Measurements from ENCODE around the gene ASPDH. TPM values are rescaled to one million over a fixed set of nuclear protein-coding genes. Genes with fewer than 3 reads are reported as not detected.

ASPDH gene
- total and polyA plus RNA-seq, 7 experiments from 2014 or later, result not detected

Other genes starting within 250 kb of the ASPDH start
- gene KCNC3, start 184.5 kb downstream of the ASPDH start, total RNA-seq, result 10 to 100 TPM in 1 of 5 experiments, 1 to 10 TPM in 4; 1.9 to 11.1 (median 2.4) TPM
- not detected for gene KCNC3, start 184.5 kb downstream of the ASPDH start, polyA plus RNA-seq
- 1 to 10 TPM in 4 of 5 experiments, under 1 TPM in 1; 0.72 to 8.2 (median 4.5) TPM for gene NAPSA, start 148.3 kb downstream of the ASPDH start, total RNA-seq
- 1 to 10 TPM; 1.2 to 1.6 TPM for gene NAPSA, start 148.3 kb downstream of the ASPDH start, polyA plus RNA-seq
- 100 to 1,000 TPM in 4 of 5 experiments, 10 to 100 TPM in 1; 66.6 to 284 (median 114) TPM for gene NR1H2, start 137.5 kb downstream of the ASPDH start, total RNA-seq
- 100 to 1,000 TPM in 1 of 2 donors, 10 to 100 TPM in 1; 82.7 to 128 TPM for gene NR1H2, start 137.5 kb downstream of the ASPDH start, polyA plus RNA-seq
- gene POLD1, start 129.6 kb downstream of the ASPDH start, total RNA-seq, result 100 to 1,000 TPM in 1 of 5 experiments, 10 to 100 TPM in 4; 26.0 to 110 (median 40.8) TPM
- 10 to 100 TPM; 30.5 to 44.3 TPM for gene POLD1, start 129.6 kb downstream of the ASPDH start, polyA plus RNA-seq
- 1 to 10 TPM in 3 of 5 experiments, under 1 TPM in 2; 0.73 to 7.5 (median 1.5) TPM for gene SPIB, start 95.0 kb downstream of the ASPDH start, total RNA-seq
- under 1 TPM; 0.19 to 0.46 TPM for gene SPIB, start 95.0 kb downstream of the ASPDH start, polyA plus RNA-seq
- under 1 TPM in 2 of 5 experiments, not detected in 3; 0.39 to 0.92 TPM for gene MYBPC2, start 81.0 kb downstream of the ASPDH start, total RNA-seq
- gene MYBPC2, start 81.0 kb downstream of the ASPDH start, polyA plus RNA-seq, result not detected
- 10 to 100 TPM; 75.5 to 95.2 (median 88.1) TPM for gene EMC10, start 37.4 kb downstream of the ASPDH start, total RNA-seq
- gene EMC10, start 37.4 kb downstream of the ASPDH start, polyA plus RNA-seq, result 10 to 100 TPM in 1 of 2 donors, 1 to 10 TPM in 1; 8.7 to 11.0 TPM
- gene GARIN5A, start 37.1 kb downstream of the ASPDH start, total RNA-seq, result under 1 TPM in 4 of 5 experiments, not detected in 1; 0.59 to 0.93 (median 0.68) TPM
- 1 to 10 TPM in 1 of 2 donors, under 1 TPM in 1; 0.77 to 3.1 TPM for gene GARIN5A, start 37.1 kb downstream of the ASPDH start, polyA plus RNA-seq
- gene JOSD2, start 2.7 kb downstream of the ASPDH start, total RNA-seq, result 10 to 100 TPM; 13.0 to 45.9 (median 22.7) TPM
- 10 to 100 TPM; 17.8 to 18.8 TPM for gene JOSD2, start 2.7 kb downstream of the ASPDH start, polyA plus RNA-seq
- not detected for gene LRRC4B, start 54.5 kb upstream of the ASPDH start, total RNA-seq
- gene LRRC4B, start 54.5 kb upstream of the ASPDH start, polyA plus RNA-seq, result not detected
- under 1 TPM in 2 of 5 experiments, not detected in 3; 0.13 TPM for gene SYT3, start 126.0 kb upstream of the ASPDH start, total RNA-seq
- gene SYT3, start 126.0 kb upstream of the ASPDH start, polyA plus RNA-seq, result under 1 TPM; 0.16 to 0.47 TPM
- under 1 TPM in 1 of 5 experiments, not detected in 4; 0.98 TPM for gene C19orf81, start 135.5 kb upstream of the ASPDH start, total RNA-seq
- gene C19orf81, start 135.5 kb upstream of the ASPDH start, polyA plus RNA-seq, result 1 to 10 TPM in 1 of 2 donors, not detected in 1; 1.0 TPM
- under 1 TPM in 2 of 5 experiments, not detected in 3; 0.64 to 0.69 TPM for gene SHANK1, start 205.9 kb upstream of the ASPDH start, total RNA-seq
- not detected for gene SHANK1, start 205.9 kb upstream of the ASPDH start, polyA plus RNA-seq
- 1 to 10 TPM in 4 of 5 experiments, under 1 TPM in 1; 0.36 to 4.6 (median 3.1) TPM for gene CLEC11A, start 209.5 kb upstream of the ASPDH start, total RNA-seq
- 1 to 10 TPM; 2.4 to 6.4 TPM for gene CLEC11A, start 209.5 kb upstream of the ASPDH start, polyA plus RNA-seq

Measured in naive thymus-derived CD4-positive, alpha-beta T cell (primary cell).